ENCODE data around the gene SLC22A14. TPM values are rescaled to one million over a fixed set of nuclear protein-coding genes. Genes with fewer than 3 reads are reported as not detected.

Gene SLC22A14
- total and polyA plus RNA-seq, 2 donors from 2014 or later, result 0.19 to 0.75 TPM

DNA sequence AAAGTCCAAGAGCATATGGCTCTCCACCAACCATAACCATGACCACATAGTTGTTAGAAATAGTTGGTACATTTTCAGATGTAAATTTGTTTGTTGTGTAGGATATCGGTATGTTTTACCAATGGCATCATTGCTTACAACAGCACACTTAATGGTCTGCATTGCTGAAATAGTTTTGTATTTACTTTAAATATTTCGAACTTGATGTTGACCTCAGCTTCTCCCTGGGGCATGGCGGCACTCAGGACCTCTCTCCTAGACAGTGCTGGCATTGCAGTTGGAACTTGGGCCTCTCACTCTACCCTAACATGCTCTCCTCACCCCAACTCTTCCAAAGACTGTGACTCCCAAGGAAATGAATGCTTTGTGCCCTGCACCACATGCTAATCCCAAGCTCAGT, 11.5 kb upstream of the SLC22A14 start:
- no peak for FAIRE-seq
- no peak overlapping the region for H3K27ac ChIP-seq (ENCODE audit: low read depth in 2 of 2, low read length in 2 of 2)
- H3K4me1 ChIP-seq (ENCODE audit: control insufficient read depth in 2 of 3, insufficient read depth in 2 of 3, low read depth in 1 of 3, low read length in 3 of 3), result peaks cover 0 to 16% (median 15%) of the 10 kb centered on the region in 3 donors
- H3K4me3 ChIP-seq (ENCODE audit: low read length in 3 of 3), result no peak overlapping the region
- no peaks in the 10 kb centered on the region for H3K9me3 ChIP-seq (ENCODE audit: control insufficient read depth in 2 of 3, insufficient read depth in 1 of 3, low read length in 3 of 3)
- DNase-seq, result no peak
- H3K36me3 ChIP-seq (ENCODE audit: control insufficient read depth in 2 of 3, insufficient read depth in 3 of 3, low read length in 3 of 3), result peaks cover 0 to under 1% (median 0%) of the 10 kb centered on the region in 3 donors
- no peak for TF ChIP-seq CTCF (IDR thresholded peaks at IDR 0.05; ENCODE audit: borderline replicate concordance, extremely low read depth, insufficient read depth)
- intact Hi-C loops (cut with DNase I), result no loop called here
- H3K9ac ChIP-seq (ENCODE audit: low read length in 3 of 3), result no peak overlapping the region
- H3K27me3 ChIP-seq (ENCODE audit: control insufficient read depth, insufficient read depth, low read length), result no peaks in the 10 kb centered on the region

DNA sequence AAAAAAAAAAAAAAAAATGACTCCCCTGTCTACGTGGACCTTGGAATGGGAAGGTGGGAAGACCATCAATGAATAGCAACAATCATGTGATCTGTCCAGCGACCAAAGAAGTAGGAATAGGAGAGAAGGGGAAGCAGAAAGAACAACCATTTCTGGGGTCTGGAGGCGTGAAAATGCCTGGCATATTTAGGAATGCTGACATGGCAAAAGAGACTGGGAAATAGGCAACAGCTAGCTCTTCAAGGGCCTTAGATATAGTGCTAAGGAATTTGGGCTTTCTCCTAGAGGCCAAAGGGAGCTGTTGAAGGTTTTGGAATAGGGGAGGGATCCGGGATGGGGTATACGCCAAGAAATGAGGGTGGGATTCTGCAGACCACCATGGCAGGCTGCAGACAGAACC, 10.5 kb upstream of the SLC22A14 start:
- Histone ChIP-seq H3K27ac (ENCODE audit: low read depth in 2 of 2, low read length in 2 of 2) (peak overlapping the region in 1 of 2 donors; percentile 38), H3K9ac (ENCODE audit: low read length in 3 of 3) (no peak overlapping the region), H3K4me1 (ENCODE audit: control insufficient read depth in 2 of 3, insufficient read depth in 2 of 3, low read depth in 1 of 3, low read length in 3 of 3) (peaks cover 0 to 15% (median 9%) of the 10 kb centered on the region in 3 donors), H3K9me3 (ENCODE audit: control insufficient read depth in 2 of 3, insufficient read depth in 1 of 3, low read length in 3 of 3) (no peaks in the 10 kb centered on the region), H3K36me3 (ENCODE audit: control insufficient read depth in 2 of 3, insufficient read depth in 3 of 3, low read length in 3 of 3) (peaks cover 0 to 5% (median 0%) of the 10 kb centered on the region in 3 donors), H3K4me3 (ENCODE audit: low read length in 3 of 3) (no peak overlapping the region), H3K27me3 (ENCODE audit: control insufficient read depth, insufficient read depth, low read length) (no peaks in the 10 kb centered on the region)
- TF ChIP-seq CTCF (IDR thresholded peaks at IDR 0.05; ENCODE audit: borderline replicate concordance, extremely low read depth, insufficient read depth), result no peak
- no peak for FAIRE-seq
- peak in 1 of 5 donors; percentile 16 for DNase-seq
- intact Hi-C loops (cut with DNase I), result no loop called here

GRCh38 chr3:38274864-38275649, 7.0 kb upstream of the SLC22A14 start:
- Histone ChIP-seq H3K4me3 (ENCODE audit: low read length in 3 of 3) (no peak overlapping the region), H3K4me1 (ENCODE audit: control insufficient read depth in 2 of 3, insufficient read depth in 2 of 3, low read depth in 1 of 3, low read length in 3 of 3) (peaks cover 0 to 11% (median 5%) of the 10 kb centered on the region in 3 donors), H3K9me3 (ENCODE audit: control insufficient read depth in 2 of 3, insufficient read depth in 1 of 3, low read length in 3 of 3) (no peaks in the 10 kb centered on the region), H3K36me3 (ENCODE audit: control insufficient read depth in 2 of 3, insufficient read depth in 3 of 3, low read length in 3 of 3) (peaks cover 0 to 16% (median 3%) of the 10 kb centered on the region in 3 donors), H3K9ac (ENCODE audit: low read length in 3 of 3) (no peak overlapping the region), H3K27me3 (ENCODE audit: control insufficient read depth, insufficient read depth, low read length) (no peaks in the 10 kb centered on the region), H3K27ac (ENCODE audit: low read depth in 2 of 2, low read length in 2 of 2) (no peak overlapping the region)
- no peak for TF ChIP-seq CTCF (IDR thresholded peaks at IDR 0.05; ENCODE audit: borderline replicate concordance, extremely low read depth, insufficient read depth)
- DNase-seq (no peak), FAIRE-seq (no peak)
- intact Hi-C loops (cut with DNase I), result no loop called here

Data from kidney (tissue), 14 donors.